Gastroesophageal sphincter (tissue), 2 donors: ENCODE data around the gene PDE11A.

Experiments
- EP300 ChIP-seq: sonication (generic); formaldehyde crosslinking; IDR thresholded peaks from one replicate; pipeline ENCODE4 v1.6.1; 2017; ENCODE audit warnings: antibody characterized with exemption, mild to moderate bottlenecking
- POLR2A ChIP-seq, 2 donors: fragments of 450-650 bp; IDR thresholded peaks; one replicate each; pipeline ENCODE4 v1.6.1; 2017; ENCODE audit warnings: antibody characterized with exemption in 2 of 2, mild to moderate bottlenecking in 2 of 2, moderate library complexity in 1 of 2
- POLR2AphosphoS5 ChIP-seq: sonication (generic); formaldehyde crosslinking; IDR thresholded peaks from one replicate; pipeline ENCODE4 v1.6.1; 2017; ENCODE audit warnings: antibody characterized with exemption

DNA sequence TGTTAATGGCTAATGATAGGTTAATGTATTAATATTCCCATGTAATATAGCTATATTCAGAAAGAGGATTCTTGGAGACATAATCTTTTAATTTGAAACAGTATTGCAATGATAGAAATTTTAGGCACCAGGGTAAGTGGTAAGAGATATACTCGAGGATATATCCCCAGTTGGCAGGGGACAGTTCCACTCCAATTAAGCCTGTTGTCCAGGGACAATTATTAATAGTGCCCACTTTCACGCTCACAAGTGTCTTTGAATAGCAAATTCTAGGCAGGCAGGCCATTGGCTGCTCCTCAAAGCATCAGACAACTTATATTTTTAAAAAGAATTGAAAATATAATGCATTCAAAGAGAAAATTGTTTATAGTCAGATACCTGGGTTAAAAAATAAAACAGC is 190.7 kb downstream of the PDE11A start:
- TF ChIP-seq POLR2AphosphoS5 (no peak), POLR2A (IDR thresholded peaks at IDR 0.05) (no peak), EP300 (no peak)
